Skeletal muscle satellite cell (primary cell): ENCODE results near the gene SEPTIN2. TPM values are rescaled to one million over a fixed set of nuclear protein-coding genes. Genes with fewer than 3 reads are reported as not detected.

Experiments used
- H3K27me3 ChIP-seq: 2 replicates; pipeline ENCODE4 v1.7.0; 2013; ENCODE audit warnings: low read length; ENCODE audit not compliant: control insufficient read depth, insufficient read depth
- H3K36me3 ChIP-seq: 2 replicates; pipeline ENCODE4 v1.7.0; 2013; ENCODE audit warnings: mild to moderate bottlenecking, control low read depth, low read length; ENCODE audit not compliant: insufficient read depth
- H3K4me1 ChIP-seq: 2 replicates; pipeline ENCODE4 v1.7.0; 2013; ENCODE audit warnings: low read length; ENCODE audit not compliant: control insufficient read depth, insufficient read depth
- H3K4me2 ChIP-seq: 2 replicates; pipeline ENCODE4 v1.7.0; 2013; ENCODE audit warnings: mild to moderate bottlenecking, low read length
- H3K4me3 ChIP-seq: 2 replicates; pipeline ENCODE4 v1.7.0; 2013; ENCODE audit warnings: low read length
- H3K9ac ChIP-seq: 2 replicates; pipeline ENCODE4 v1.7.0; 2013; ENCODE audit warnings: mild to moderate bottlenecking, low read depth, low read length, moderate library complexity
- H3K9me3 ChIP-seq: replicated peaks from 2 replicates; pipeline ENCODE4 v1.7.0; 2013; ENCODE audit warnings: mild to moderate bottlenecking, control low read depth, low read length
- total RNA-seq: library from RNA; depleted of rRNA; stranded (reverse); fragments of >200 nt; gene quantifications from 2 replicates; pipeline ENCODE4 v1.2.3, GENCODE V29; 2012; rRNA removed

The SEPTIN2 gene
- total RNA-seq, result 332 and 344 TPM in 2 replicates

GRCh38 chr2:241315879-241316631 is at the start of gene SEPTIN2:
SEPTIN2 (plus strand) TSS chr2:241315925; CDS start chr2:241324233, 8,308 bp downstream.
- peaks cover 6% of the 10 kb centered on the region for H3K36me3 ChIP-seq
- peak within 1 kb of the TSS; percentile 99 for H3K9ac ChIP-seq
- H3K4me3 ChIP-seq, result peak within 1 kb of the TSS; percentile 99
- peak within 1 kb of the TSS; percentile 93 for H3K4me2 ChIP-seq
- no peaks in the 10 kb centered on the region for H3K9me3 ChIP-seq
- H3K27me3 ChIP-seq, result no peaks in the 10 kb centered on the region
- H3K4me1 ChIP-seq, result peaks cover 62% of the 10 kb centered on the region

GRCh38 chr2:241267249-241268067 is 48.3 kb upstream of the SEPTIN2 start:
- H3K36me3 ChIP-seq, result peaks cover 57% of the 10 kb centered on the region
- no peak overlapping the region for H3K4me2 ChIP-seq
- H3K4me3 ChIP-seq, result no peak overlapping the region
- no peaks in the 10 kb centered on the region for H3K27me3 ChIP-seq
- H3K9ac ChIP-seq, result no peak overlapping the region
- peaks cover 25% of the 10 kb centered on the region for H3K4me1 ChIP-seq
- no peaks in the 10 kb centered on the region for H3K9me3 ChIP-seq

- Histone ChIP-seq H3K36me3 (peaks cover 49% of the 10 kb centered on the region), H3K9me3 (no peaks in the 10 kb centered on the region), H3K4me1 (peaks cover 30% of the 10 kb centered on the region), H3K27me3 (no peaks in the 10 kb centered on the region), H3K9ac (no peak overlapping the region), H3K4me2 (no peak overlapping the region), H3K4me3 (no peak overlapping the region)
Measured at GRCh38 chr2:241268306-241268705, 47.4 kb upstream of the SEPTIN2 start.

- H3K9ac ChIP-seq, result no peak overlapping the region
- peaks cover 31% of the 10 kb centered on the region for H3K4me1 ChIP-seq
- peak overlapping the region; percentile 94 for H3K4me2 ChIP-seq
- peaks cover 43% of the 10 kb centered on the region for H3K36me3 ChIP-seq
- H3K4me3 ChIP-seq, result no peak overlapping the region
- H3K27me3 ChIP-seq, result no peaks in the 10 kb centered on the region
- no peaks in the 10 kb centered on the region for H3K9me3 ChIP-seq
Measured at GRCh38 chr2:241268716-241269445, 46.8 kb upstream of the SEPTIN2 start.

GRCh38 chr2:241269707-241270520 is 45.8 kb upstream of the SEPTIN2 start:
- H3K4me2 ChIP-seq, result peak overlapping the region; percentile 94
- H3K4me3 ChIP-seq, result peak overlapping the region; percentile 76
- H3K9ac ChIP-seq, result peak overlapping the region; percentile 7
- no peaks in the 10 kb centered on the region for H3K9me3 ChIP-seq
- H3K27me3 ChIP-seq, result no peaks in the 10 kb centered on the region
- H3K4me1 ChIP-seq, result peaks cover 31% of the 10 kb centered on the region
- H3K36me3 ChIP-seq, result peaks cover 36% of the 10 kb centered on the region

GRCh38 chr2:241270531-241270930 is 45.2 kb upstream of the SEPTIN2 start:
- peak overlapping the region; percentile 76 for H3K4me3 ChIP-seq
- H3K4me1 ChIP-seq, result peaks cover 31% of the 10 kb centered on the region

GRCh38 chr2:241271706-241272302 is 43.9 kb upstream of the SEPTIN2 start:
- H3K4me1 ChIP-seq, result peaks cover 31% of the 10 kb centered on the region
- no peaks in the 10 kb centered on the region for H3K27me3 ChIP-seq
- H3K4me2 ChIP-seq, result peak overlapping the region; percentile 94
- peak overlapping the region; percentile 76 for H3K4me3 ChIP-seq
- H3K36me3 ChIP-seq, result peaks cover 20% of the 10 kb centered on the region
- peak overlapping the region; percentile 88 for H3K9ac ChIP-seq
- no peaks in the 10 kb centered on the region for H3K9me3 ChIP-seq

More at GRCh38 chr2:241270531-241270930, 45.2 kb upstream of the SEPTIN2 start:
- peaks cover 32% of the 10 kb centered on the region for H3K36me3 ChIP-seq
- H3K9ac ChIP-seq, result peak overlapping the region; percentile 88
- peak overlapping the region; percentile 94 for H3K4me2 ChIP-seq
- no peaks in the 10 kb centered on the region for H3K9me3 ChIP-seq
- no peaks in the 10 kb centered on the region for H3K27me3 ChIP-seq

DNA sequence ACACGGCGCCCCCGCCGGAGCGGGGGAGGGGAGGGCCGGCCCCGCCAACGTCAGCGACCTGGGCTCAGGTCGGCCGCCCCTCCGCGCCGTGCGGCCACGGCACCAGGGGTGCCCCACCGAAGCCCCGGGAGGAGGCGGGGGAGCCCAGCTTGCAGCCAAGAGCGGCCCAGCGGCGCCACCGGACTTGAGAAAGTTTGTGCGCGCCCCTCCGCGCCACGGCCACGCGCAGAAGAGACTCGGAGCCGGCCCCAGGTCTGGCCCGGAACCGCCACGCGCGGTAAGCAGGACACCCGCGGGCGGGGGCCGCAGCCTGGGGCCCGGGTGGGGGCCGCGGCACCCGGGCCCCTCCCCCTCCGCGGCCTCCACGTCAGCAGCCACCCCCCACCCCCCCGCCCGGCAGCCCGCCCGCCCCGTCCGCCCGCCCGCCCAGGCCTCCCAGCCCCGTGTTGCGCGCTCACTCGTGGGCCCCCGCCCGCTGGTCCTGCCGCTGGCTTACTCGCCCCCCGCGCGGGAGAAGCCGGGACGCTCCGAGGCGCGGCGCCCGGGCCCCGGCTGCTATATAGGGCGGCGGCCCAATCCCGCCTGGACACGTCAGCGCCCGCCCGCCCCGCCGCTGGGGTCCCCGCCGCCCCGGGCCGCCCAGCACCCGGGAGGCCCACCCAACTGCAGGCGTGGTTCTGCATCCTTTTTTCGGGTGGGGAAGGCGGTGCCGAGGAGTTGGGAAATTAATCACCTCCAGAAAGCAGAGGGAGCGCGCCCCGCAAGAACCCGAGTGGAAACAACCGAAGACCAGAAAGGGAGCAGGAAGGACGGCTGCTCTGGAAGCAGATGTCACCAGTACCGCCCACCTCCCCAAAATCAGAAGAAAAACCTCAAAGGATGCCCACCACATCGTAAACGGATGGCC is 43.2 kb upstream of the SEPTIN2 start:
- Histone ChIP-seq H3K4me1 (peaks cover 31% of the 10 kb centered on the region), H3K27me3 (no peaks in the 10 kb centered on the region), H3K4me3 (peak overlapping the region; percentile 76), H3K4me2 (peak overlapping the region; percentile 94), H3K36me3 (peaks cover 12% of the 10 kb centered on the region), H3K9me3 (no peaks in the 10 kb centered on the region), H3K9ac (peak overlapping the region; percentile 88)

DNA sequence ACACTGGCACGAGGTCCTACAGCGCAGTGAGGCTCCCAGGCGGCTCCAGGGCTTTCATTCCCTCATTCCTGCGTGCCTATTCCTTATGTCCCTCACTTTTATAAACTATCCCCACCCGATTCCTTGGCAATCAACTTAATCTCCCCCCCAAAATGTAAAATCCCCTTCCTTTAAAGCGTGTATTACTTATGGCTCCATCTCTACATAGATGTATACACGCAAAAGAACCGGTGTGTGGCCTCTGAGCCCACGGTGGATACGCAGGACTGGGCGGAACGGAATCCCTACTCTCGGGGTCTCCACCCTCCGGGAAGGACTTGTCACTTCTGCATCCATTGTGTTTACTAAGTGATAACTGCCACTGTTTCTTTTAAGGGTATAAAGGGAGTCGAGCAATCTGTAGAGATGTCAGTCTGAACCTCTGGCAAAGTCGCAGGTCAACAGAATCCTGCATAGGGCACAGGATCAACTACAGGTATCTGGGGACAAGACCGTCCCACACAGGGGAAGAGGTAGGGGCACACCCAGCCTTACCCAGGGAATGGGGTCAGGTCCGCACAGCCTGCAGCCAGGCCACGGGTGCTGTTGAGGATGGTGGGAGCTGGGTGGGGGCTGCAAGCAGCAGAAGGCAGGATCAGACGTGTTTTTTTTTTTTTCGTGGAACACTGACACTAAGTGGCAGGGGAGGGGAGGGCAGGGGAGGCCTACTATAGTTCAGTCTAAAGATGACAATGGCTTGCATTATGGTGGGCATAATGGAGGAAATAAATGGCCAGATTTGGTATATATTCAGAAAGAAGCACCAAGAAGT is 42.3 kb upstream of the SEPTIN2 start:
- Histone ChIP-seq H3K4me2 (peak overlapping the region; percentile 84), H3K9ac (peak overlapping the region; percentile 65), H3K4me3 (peak overlapping the region; percentile 76), H3K4me1 (peaks cover 31% of the 10 kb centered on the region), H3K9me3 (no peaks in the 10 kb centered on the region), H3K27me3 (no peaks in the 10 kb centered on the region), H3K36me3 (peaks cover 4% of the 10 kb centered on the region)
